HepG2 (cell line): ENCODE data around the gene MEI1. TPM values are rescaled to one million over a fixed set of nuclear protein-coding genes. Genes with fewer than 3 reads are reported as not detected.

Experiments
- ATAC-seq: fragments of 200-7000 bp; cut with Tn5 transposase; 3 replicates; pipeline ENCODE4 v1.9.1; 2020; ENCODE audit warnings: mild to moderate bottlenecking, moderate library complexity
- BruUV-seq: library from RNA; stranded (reverse); fragments of 400-500 nt; replicated peaks from 2 replicates; lab custom pipeline; 2021; lab: Mats Ljungman, UMichigan
- CTCF ChIA-PET: fragments of 300-600 bp; formaldehyde crosslinking; extraction: SDS; loops from one replicate; lab custom pipeline; 2021; ENCODE audit warnings: low total read pairs, inconsistent platforms, low intra/inter-chr PET ratio; lab: Yijun Ruan, JAX
- POLR2A ChIA-PET: fragments of 350-600 bp; sonication (Branson Sonifier 250); formaldehyde crosslinking; loops from one replicate; lab custom pipeline; 2020; ENCODE audit warnings: antibody characterized with exemption, inconsistent platforms; lab: Yijun Ruan, JAX
- DNase-seq: peaks from one replicate; pipeline ENCODE4 v3.0.0-alpha.2; 2015; ENCODE audit warnings: low spot score
- FAIRE-seq: peaks from 3 replicates; lab custom pipeline; 2011; peaks lifted over from hg19 to GRCh38; lab: Jason Lieb, UNC
- H2AFZ ChIP-seq: one replicate; pipeline ENCODE4 v1.6.1; 2011; ENCODE audit warnings: low read length, inconsistent platforms
- H3K27ac ChIP-seq: fragments of 300-600 bp; 3 replicates; pipeline ENCODE4 v1.8.0; 2011; ENCODE audit warnings: mixed run types, mild to moderate bottlenecking, mixed read lengths, low read length, inconsistent platforms; ENCODE audit not compliant: insufficient read depth; ENCODE audit errors: extremely low read length
- H3K27me3 ChIP-seq, 2 experiments: fragments of 200-600 bp in 1 of 2; 2 replicates in 1 of 2; 3 replicates in 1 of 2; pipeline versions ENCODE4 v1.6.0 to v1.8.0; 2011; ENCODE audit warnings: low read length in 2 of 2, mild to moderate bottlenecking in 2 of 2, moderate library complexity in 2 of 2, inconsistent platforms in 1 of 2; ENCODE audit not compliant: insufficient read depth in 2 of 2, control insufficient read depth in 1 of 2
- H3K36me3 ChIP-seq, 2 experiments: fragments of 200-600 bp in 1 of 2; replicated peaks in 1 of 2; 2 replicates in 1 of 2; 3 replicates in 1 of 2; pipeline versions ENCODE4 v1.5.1 to v1.8.0; 2011; ENCODE audit warnings: low read length in 2 of 2, inconsistent platforms in 1 of 2; ENCODE audit not compliant: insufficient read depth in 2 of 2, control insufficient read depth in 1 of 2
- H3K4me1 ChIP-seq: 2 replicates; pipeline ENCODE4 v1.5.1; 2012; ENCODE audit warnings: low read length, inconsistent platforms; ENCODE audit not compliant: insufficient read depth
- H3K4me2 ChIP-seq: 2 replicates; pipeline ENCODE4 v1.6.0; 2011; ENCODE audit warnings: low read depth, low read length, inconsistent platforms
- H3K4me3 ChIP-seq, 3 experiments: fragments of 200-600 bp in 1 of 3; sonication (generic), shearing (Covaris generic) in 1 of 3; replicated peaks in 1 of 3; 2 replicates each; pipeline ENCODE4 v1.5.1; 2011 to 2016; ENCODE audit warnings: low read length in 3 of 3, inconsistent platforms in 2 of 3, low read depth in 2 of 3, mild to moderate bottlenecking in 2 of 3, control low read depth in 1 of 3, mixed read lengths in 1 of 3; ENCODE audit not compliant: insufficient read depth in 1 of 3
- H3K79me2 ChIP-seq: one replicate; pipeline ENCODE4 v1.6.1; 2011; ENCODE audit warnings: low read length, inconsistent platforms; ENCODE audit not compliant: insufficient read depth
- H3K9ac ChIP-seq: 2 replicates; pipeline ENCODE4 v1.6.0; 2011; ENCODE audit warnings: mild to moderate bottlenecking, low read depth, low read length, inconsistent platforms; ENCODE audit not compliant: insufficient read depth
- H3K9me3 ChIP-seq: 2 replicates; pipeline ENCODE4 v1.5.1; 2012; ENCODE audit warnings: mild to moderate bottlenecking, low read length
- H4K20me1 ChIP-seq: 2 replicates; pipeline ENCODE4 v1.6.0; 2011; ENCODE audit warnings: inconsistent platforms, mild to moderate bottlenecking, low read length, moderate library complexity; ENCODE audit not compliant: insufficient read depth
- AKNA ChIP-seq: sonication (generic); formaldehyde crosslinking; IDR thresholded peaks from 2 replicates; pipeline ENCODE4 v1.4.0; 2020; ENCODE audit warnings: missing genetic modification reagents, borderline replicate concordance
- NFE2 ChIP-seq: sonication (generic); formaldehyde crosslinking; IDR thresholded peaks from 2 replicates; pipeline ENCODE4 v1.4.0; 2020; ENCODE audit warnings: missing genetic modification reagents
- ZNF576 ChIP-seq: sonication (generic); formaldehyde crosslinking; IDR thresholded peaks from 2 replicates; pipeline ENCODE4 v1.4.0; 2020; ENCODE audit warnings: mild to moderate bottlenecking, missing genetic modification reagents
- ZNF619 ChIP-seq: sonication (generic); formaldehyde crosslinking; IDR thresholded peaks from 2 replicates; pipeline ENCODE4 v1.4.0; 2020; ENCODE audit warnings: mild to moderate bottlenecking, missing genetic modification reagents
- ZNF782 ChIP-seq: sonication (generic); formaldehyde crosslinking; IDR thresholded peaks from 2 replicates; pipeline ENCODE4 v1.4.0; 2020; ENCODE audit warnings: missing genetic modification reagents, mild to moderate bottlenecking, borderline replicate concordance
- WGBS: methylation state at CpG from one replicate; pipeline ENCODE4 v1.1.6; 2017; ENCODE audit warnings: low lambda C conversion rate; 5-methylcytosine and 5-hydroxymethylcytosine counted together
- in situ Hi-C: cut with HindIII; loops from 2 replicates; pipeline ENCODE4 v1.10.0; 2017; ENCODE audit warnings: low pct_unique_long_range_greater_than_20kb; ENCODE audit not compliant: extremely low pct_ligation_motif_present
- intact Hi-C: fragments of 100-400 bp; cut with micrococcal nuclease; formaldehyde crosslinking; loops from one replicate; pipeline ENCODE4 v1.10.0; 2022; ENCODE audit not compliant: unreplicated experiment
- polyA plus RNA-seq, 8 experiments: library from polyadenylated mRNA; depleted of rRNA in 3 of 8; stranded (reverse) in 7 of 8; unstranded in 1 of 8; fragments of >200 nt; fragmentation: Illumina TruSeq in 4 of 8; extraction: Trizol in 4 of 8; gene quantifications; 2 replicates each; pipeline versions ENCODE4 v1.2.1 to v1.2.3, GENCODE V29; 2011 to 2016; ENCODE audit warnings: low read depth in 4 of 8, missing spikeins in 1 of 8, mixed read lengths in 1 of 8; ENCODE audit not compliant: insufficient read depth in 1 of 8
- total RNA-seq, 5 experiments: library from RNA; depleted of rRNA; stranded (reverse); fragments of >200 nt; fragmentation: Illumina TruSeq; extraction: Trizol; gene quantifications; 2 replicates each; pipeline ENCODE4 v1.2.3, GENCODE V29; 2016; ENCODE audit warnings: low read depth in 1 of 5

MEI1 gene
- total and polyA plus RNA-seq, 2 of the 13 experiments (the other 11 are each of a cell fraction or from before 2014, with no cell fraction given), result 0.75 to 1.9 TPM

- H3K4me1 ChIP-seq, result no peaks in the 10 kb centered on the region
- no peak for FAIRE-seq
- no peaks in the 10 kb centered on the region for H3K27me3 ChIP-seq
- H2AFZ ChIP-seq, result no peak overlapping the region
- in situ Hi-C loops, result no loop called here
- H3K9me3 ChIP-seq, result no peaks in the 10 kb centered on the region
- H3K4me2 ChIP-seq, result no peak overlapping the region
- intact Hi-C loops, result no loop called here
- no peak overlapping the region for H3K4me3 ChIP-seq
- POLR2A ChIA-PET, result no interaction called here
- CTCF ChIA-PET, result no interaction called here
- no peaks in the 10 kb centered on the region for H3K79me2 ChIP-seq
- H3K27ac ChIP-seq, result no peak overlapping the region
- no peaks in the 10 kb centered on the region for H4K20me1 ChIP-seq
- DNase-seq, result no peak
- WGBS, result 95% methylated on average over 6 of the region's 6 CpGs
- H3K9ac ChIP-seq, result no peak overlapping the region
- BruUV-seq, result no TSS peak
- TF ChIP-seq ZNF782 (CRISPR knock-in tag), result no peak
- TF ChIP-seq NFE2, result no peak
- no peak for TF ChIP-seq ZNF576 (CRISPR knock-in tag)
- TF ChIP-seq ZNF619 (CRISPR knock-in tag), result no peak
- TF ChIP-seq AKNA, result no peak
- H3K36me3 ChIP-seq, result peaks cover 1 to 37% of the 10 kb centered on the region in 2 experiments; a peak in 4 of 5 replicates
- ATAC-seq, result no peak
Observed at GRCh38 chr22:41818596-41818995, 119.3 kb downstream of the MEI1 start.
